MG63 (cell line): ENCODE data around the gene PSMA7. TPM values are rescaled to one million over a fixed set of nuclear protein-coding genes. Genes with fewer than 3 reads are reported as not detected.
"Not testable (repeated sequence)": the region's sequence is repeated elsewhere in the genome, so short reads cannot be mapped to it uniquely, and the experiment has no call there.

ENCODE experiments used
- DNase-seq: peaks from one replicate; pipeline ENCODE4 v3.0.0-alpha.2; 2020
- H3K27me3 ChIP-seq: fragments of 250-450 bp; sonication (Bioruptor Pico); 2 replicates; pipeline ENCODE4 v1.5.1; 2020; ENCODE audit warnings: mild to moderate bottlenecking, moderate library complexity
- H3K36me3 ChIP-seq: fragments of 250-450 bp; sonication (Bioruptor Pico); 2 replicates; pipeline ENCODE4 v1.5.1; 2020; ENCODE audit warnings: mild to moderate bottlenecking, moderate library complexity
- H3K4me3 ChIP-seq: fragments of 250-450 bp; sonication (Bioruptor Pico); 2 replicates; pipeline ENCODE4 v1.5.1; 2020; ENCODE audit warnings: mild to moderate bottlenecking, moderate library complexity
- H3K9me3 ChIP-seq: fragments of 250-450 bp; sonication (Bioruptor Pico); 2 replicates; pipeline ENCODE4 v1.5.1; 2020; ENCODE audit warnings: mild to moderate bottlenecking, moderate library complexity
- total RNA-seq: library from RNA; depleted of rRNA; stranded (reverse); fragments of >200 nt; shearing (Covaris generic); gene quantifications from 2 replicates; pipeline ENCODE4 v1.2.3, GENCODE V29; 2014; ENCODE audit warnings: low replicate concordance

PSMA7 gene
- total RNA-seq, 1 experiment from 2014 or later = 1,085 TPM

DNA sequence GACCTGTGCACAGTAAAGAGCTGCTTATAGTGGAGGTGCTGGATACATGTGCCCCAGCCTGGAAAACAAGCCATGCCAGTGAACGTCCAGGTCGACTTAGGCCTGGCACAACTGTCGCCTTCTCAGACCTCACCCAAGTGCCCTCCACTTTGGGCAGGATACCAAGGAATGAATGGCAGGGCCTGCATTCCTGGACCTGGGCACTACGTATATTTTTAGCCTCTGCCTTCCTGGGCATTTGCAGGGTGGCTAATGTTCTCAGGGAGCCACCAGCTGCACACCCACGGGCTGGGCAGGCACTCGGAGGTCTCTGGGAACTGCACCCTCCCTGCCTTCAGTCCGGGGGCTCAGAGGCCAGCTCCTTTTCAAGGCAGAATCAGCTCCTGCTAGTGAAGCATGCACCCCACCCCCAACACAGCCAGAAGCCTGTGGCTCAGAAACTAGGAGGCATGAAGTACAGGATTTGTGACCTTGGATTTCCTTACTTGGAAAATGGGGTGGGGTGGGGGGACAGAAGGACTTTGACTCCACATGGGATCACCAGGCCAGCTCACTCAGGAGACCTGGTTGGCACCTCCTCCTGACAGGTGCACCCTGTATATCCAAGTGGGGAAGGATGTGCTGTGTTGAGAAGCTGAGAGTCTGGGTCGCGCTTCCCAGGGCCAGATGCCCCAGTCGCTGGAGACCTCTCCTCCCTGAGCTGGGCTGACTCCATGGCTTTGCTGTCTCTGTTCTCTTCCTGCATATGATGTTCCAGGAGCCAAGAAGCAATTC lies 23.4 kb downstream of the PSMA7 start:
- Histone ChIP-seq H3K9me3 (no peaks in the 10 kb centered on the region), H3K4me3 (no peak overlapping the region), H3K27me3 (no peaks in the 10 kb centered on the region; the same call in 1 of the 2 replicates), H3K36me3 (peaks cover 9% of the 10 kb centered on the region)
- no peak for DNase-seq

DNA sequence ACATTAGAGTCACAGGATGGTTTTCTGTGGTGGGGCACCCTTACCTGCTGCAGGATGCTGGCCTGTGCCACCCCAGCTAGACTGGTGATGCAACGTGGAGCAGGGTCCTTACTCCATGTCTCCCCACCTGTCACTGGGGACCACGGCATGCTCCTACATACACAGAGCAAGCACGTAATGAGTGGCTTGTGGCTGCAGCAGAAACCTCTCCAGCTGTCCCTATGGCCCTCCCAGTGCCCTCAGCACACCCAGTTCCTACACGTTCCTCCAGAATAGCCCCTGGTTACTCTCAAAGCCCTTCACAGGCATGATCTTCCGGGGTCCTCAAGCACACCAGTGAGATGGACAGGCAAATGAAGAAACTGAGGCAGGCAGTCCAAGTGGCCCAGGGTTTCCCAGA lies 24.1 kb downstream of the PSMA7 start:
- DNase-seq = no peak
- H3K36me3 ChIP-seq = peaks cover 3% of the 10 kb centered on the region

DNA sequence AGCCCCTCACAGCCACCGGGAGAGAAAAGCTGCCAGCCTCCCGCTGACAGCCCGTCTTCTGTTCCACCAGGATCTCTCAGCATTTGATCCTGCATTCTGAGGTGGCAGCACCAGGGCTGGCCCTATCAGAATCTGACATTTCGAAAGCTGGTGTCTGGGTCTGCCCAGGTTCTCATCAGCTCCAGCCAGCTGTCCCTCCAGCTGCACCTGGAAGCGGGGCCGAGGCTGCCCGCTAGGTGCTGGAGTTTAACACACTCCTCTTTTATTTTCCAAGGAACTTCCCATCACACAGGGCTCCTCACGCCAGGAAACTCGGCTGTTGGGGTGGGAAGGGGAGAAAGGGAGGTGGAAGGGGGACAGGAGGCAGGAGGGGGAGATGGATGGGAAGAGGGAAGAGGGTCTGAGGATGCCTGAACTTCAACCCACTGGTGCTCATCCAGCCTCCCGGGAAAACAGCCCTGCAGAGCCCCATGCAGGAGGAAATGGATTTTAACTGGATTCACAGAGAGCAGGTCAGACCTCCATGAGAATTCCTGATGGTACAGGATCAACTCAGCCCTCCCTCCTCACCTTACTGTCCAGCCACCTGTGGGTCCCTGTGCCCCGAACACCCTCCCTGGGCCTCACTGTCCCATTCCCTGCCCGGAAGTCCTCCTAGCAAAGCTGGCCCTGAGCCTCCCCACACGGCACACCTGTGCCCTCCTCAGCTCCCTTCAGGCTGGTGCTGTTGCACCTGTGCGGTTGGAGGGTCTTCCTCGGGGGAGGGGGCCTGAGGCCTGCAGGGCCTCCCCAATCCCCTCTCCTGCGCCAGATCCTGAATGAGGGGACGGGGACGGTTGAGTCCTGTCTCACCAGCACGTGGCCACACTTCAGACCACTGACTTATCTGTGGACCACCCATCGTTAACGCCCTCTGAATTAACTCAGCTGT lies 24.8 kb downstream of the PSMA7 start:
- H3K27me3 ChIP-seq = no peaks in the 10 kb centered on the region; the same call in 1 of the 2 replicates
- no peak for DNase-seq
- no peaks in the 10 kb centered on the region for H3K36me3 ChIP-seq
- H3K9me3 ChIP-seq = no peaks in the 10 kb centered on the region; the same call in 1 of the 2 replicates
- H3K4me3 ChIP-seq = no peak overlapping the region

More for the DNA sequence above, 24.1 kb downstream of the PSMA7 start:
- H3K4me3 ChIP-seq = no peak overlapping the region
- no peaks in the 10 kb centered on the region for H3K9me3 ChIP-seq
- H3K27me3 ChIP-seq = no peaks in the 10 kb centered on the region; the same call in 1 of the 2 replicates

DNA sequence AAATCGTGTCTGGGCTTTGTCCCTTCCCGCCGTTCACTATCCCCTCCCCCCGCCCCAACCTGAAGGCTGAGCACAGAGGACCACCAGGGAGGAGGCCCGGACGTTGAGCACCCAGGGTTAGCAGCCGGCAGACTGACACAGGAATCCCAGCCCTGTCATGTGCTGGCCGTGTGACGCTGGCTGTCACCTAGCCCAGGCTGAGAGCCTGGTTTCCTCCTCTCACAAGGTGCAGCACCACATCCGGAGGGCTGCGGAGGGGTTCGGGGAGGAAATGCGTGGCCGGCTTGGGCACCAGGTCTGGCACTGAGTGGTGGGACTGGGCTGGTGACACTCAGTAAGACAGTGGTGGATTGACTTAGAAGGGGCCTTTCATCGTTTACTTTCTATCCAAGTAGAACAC lies 25.5 kb downstream of the PSMA7 start:
- H3K27me3 ChIP-seq = no peaks in the 10 kb centered on the region; the same call in 1 of the 2 replicates

DNA sequence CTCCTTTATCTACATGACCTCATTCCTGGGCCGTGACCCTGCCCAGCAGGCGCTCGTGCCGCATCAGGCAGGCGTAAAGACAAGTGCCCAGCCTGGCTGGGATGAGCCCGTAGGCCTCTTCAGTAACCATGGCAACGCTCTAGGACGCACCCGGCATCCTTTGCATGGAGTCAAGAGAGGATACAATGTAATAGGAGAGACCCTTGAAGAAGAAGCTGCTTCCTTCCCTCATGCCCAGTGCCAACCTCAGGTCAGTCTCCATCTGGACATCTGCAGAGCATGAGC lies 25.9 kb downstream of the PSMA7 start:
- DNase-seq = no peak
- Histone ChIP-seq H3K36me3 (no peaks in the 10 kb centered on the region), H3K27me3 (no peaks in the 10 kb centered on the region; the same call in 1 of the 2 replicates), H3K9me3 (peaks cover 11% of the 10 kb centered on the region), H3K4me3 (no peak overlapping the region)

More for the DNA sequence above, 25.5 kb downstream of the PSMA7 start:
- H3K9me3 ChIP-seq = peaks cover 7% of the 10 kb centered on the region
- H3K36me3 ChIP-seq = no peaks in the 10 kb centered on the region
- no peak for DNase-seq
- H3K4me3 ChIP-seq = no peak overlapping the region

DNA sequence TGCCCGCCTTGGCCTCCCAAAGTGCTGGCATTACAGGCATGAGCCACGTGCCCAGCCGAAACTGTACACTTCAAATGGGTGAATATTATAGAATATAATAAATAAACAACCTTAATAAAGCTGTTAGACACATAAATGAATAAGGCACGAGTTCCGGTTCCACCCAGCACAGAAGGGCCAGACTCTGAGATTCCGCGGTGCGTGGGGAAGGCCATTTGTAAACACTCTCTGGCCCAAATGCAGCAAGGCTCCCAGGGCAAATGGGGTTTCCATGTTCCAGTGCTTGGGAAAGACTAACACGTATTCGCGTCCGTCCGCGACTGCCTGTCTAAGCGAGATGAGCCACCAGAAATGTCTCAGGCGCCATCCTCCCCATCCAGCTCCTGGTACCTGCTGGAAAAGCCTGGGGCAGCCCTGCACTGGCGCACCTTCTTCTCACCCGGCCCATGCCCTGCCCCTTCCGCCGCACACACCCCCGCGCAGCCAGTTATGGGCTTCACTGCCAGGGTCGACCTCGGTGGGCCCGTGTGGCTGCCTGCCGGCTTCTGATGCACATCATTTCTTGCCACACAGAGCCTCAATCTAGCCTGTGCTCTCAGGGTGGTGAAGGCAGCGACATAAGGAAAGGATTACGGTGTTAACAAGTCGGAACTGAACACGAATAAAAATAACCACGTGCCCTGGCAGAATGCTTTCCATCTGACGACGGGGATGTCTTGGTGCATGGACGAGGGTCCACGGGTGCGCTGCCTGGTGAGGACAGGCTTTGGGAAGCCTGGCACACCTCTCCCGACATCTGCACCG lies 26.4 kb downstream of the PSMA7 start:
- no peak for DNase-seq
- H3K27me3 ChIP-seq = no peaks in the 10 kb centered on the region; the same call in 1 of the 2 replicates
- H3K36me3 ChIP-seq = no peaks in the 10 kb centered on the region
- H3K4me3 ChIP-seq = no peak overlapping the region
- H3K9me3 ChIP-seq = peaks cover 12% of the 10 kb centered on the region

- not testable (repeated sequence) for H3K27me3 ChIP-seq, H3K36me3 ChIP-seq, DNase-seq, H3K4me3 ChIP-seq
- H3K9me3 ChIP-seq = peaks cover 19% of the 10 kb centered on the region
These were observed 27.3 kb downstream of the PSMA7 start for GRCh38 chr20:62115800-62116407.

- DNase-seq = no peak
- no peaks in the 10 kb centered on the region; the same call in 1 of the 2 replicates for H3K27me3 ChIP-seq
- H3K36me3 ChIP-seq = no peaks in the 10 kb centered on the region
- H3K4me3 ChIP-seq = no peak overlapping the region
- peaks cover 26% of the 10 kb centered on the region for H3K9me3 ChIP-seq
These were observed 28.3 kb downstream of the PSMA7 start for GRCh38 chr20:62114894-62115293.

GRCh38 chr20:62112368-62112767 lies 30.8 kb downstream of the PSMA7 start:
- no peak for DNase-seq
- Histone ChIP-seq H3K4me3 (no peak overlapping the region), H3K36me3 (no peaks in the 10 kb centered on the region), H3K9me3 (peaks cover 32% of the 10 kb centered on the region), H3K27me3 (no peaks in the 10 kb centered on the region)

DNA sequence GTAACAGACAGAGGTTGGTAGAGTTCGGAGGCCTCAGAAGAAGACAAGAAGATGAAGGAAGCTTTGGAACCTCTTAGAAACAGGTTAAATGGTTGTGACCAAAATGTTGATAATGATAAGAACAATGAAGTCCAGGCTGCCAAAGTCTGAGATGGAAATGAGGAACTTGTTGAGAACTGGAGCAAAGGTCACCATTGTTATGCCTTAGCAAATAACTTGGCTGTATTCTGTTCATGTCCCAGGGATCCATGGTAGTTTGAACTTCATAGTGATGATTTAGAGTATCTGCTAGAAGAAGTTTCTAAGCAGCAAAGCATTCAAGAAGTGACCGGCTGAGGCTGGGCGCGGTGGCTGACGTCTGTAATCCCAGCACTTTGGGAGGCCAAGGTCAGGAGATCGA lies 32.0 kb downstream of the PSMA7 start:
- no peaks in the 10 kb centered on the region for H3K36me3 ChIP-seq
- H3K27me3 ChIP-seq = no peaks in the 10 kb centered on the region
- no peak overlapping the region for H3K4me3 ChIP-seq
- no peak for DNase-seq
- H3K9me3 ChIP-seq = peaks cover 38% of the 10 kb centered on the region

DNA sequence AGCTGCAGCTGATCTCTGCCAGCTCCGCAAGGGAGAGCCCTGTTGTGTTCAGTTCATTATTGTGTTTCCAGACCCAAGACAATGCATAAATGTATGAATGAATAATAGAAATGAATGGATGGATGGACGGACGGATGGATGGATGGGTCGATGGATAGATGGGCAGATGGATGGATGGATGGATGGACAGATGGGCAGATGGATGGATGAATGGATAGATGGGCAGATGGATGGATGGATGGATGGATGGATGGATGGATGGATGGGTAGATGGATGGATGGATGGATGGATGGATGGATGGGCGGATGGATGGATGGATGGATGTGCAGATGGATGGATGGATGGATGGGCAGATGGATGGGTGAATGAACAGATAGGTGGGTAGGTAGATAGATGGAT lies 37.6 kb downstream of the PSMA7 start:
- no peaks in the 10 kb centered on the region for H3K36me3 ChIP-seq
- H3K4me3 ChIP-seq = no peak overlapping the region
- H3K27me3 ChIP-seq = no peaks in the 10 kb centered on the region
- H3K9me3 ChIP-seq = peaks cover 21% of the 10 kb centered on the region
- no peak for DNase-seq

DNA sequence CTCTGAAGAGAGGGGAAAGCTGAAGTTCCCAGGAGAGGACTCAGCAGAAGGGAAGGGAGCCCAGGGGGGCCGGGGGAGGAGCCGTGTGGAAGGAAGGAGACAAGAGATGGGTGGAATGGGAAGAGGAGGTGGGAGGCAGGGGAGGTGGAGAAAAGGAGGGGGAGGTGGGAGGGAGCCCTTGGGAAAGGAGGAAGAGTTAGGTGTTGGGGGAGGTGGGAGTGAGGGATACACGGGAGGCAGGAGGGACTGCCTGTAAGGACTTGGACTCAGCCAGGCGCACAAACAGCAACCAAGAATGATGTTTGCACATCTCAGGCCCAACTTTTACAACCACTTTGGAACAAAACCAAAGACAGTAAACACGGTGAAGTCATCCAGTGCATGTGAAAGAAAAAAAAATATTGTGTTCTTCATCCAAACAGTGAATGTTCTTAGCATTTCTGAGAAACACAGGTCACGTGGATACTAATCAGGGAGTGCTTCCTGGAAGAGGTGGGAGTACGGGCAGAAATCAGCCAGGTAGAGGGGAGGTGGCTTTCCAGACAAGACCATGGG lies 38.3 kb downstream of the PSMA7 start:
- H3K27me3 ChIP-seq = no peaks in the 10 kb centered on the region
- no peaks in the 10 kb centered on the region for H3K36me3 ChIP-seq
- no peak for DNase-seq
- H3K9me3 ChIP-seq = peaks cover 16% of the 10 kb centered on the region
- H3K4me3 ChIP-seq = no peak overlapping the region

- DNase-seq = no peak
- no peaks in the 10 kb centered on the region for H3K36me3 ChIP-seq
- peaks cover 13% of the 10 kb centered on the region for H3K9me3 ChIP-seq
- H3K27me3 ChIP-seq = no peaks in the 10 kb centered on the region
- no peak overlapping the region for H3K4me3 ChIP-seq
These were observed 38.9 kb downstream of the PSMA7 start for GRCh38 chr20:62104234-62104789.

- DNase-seq = no peak
- no peaks in the 10 kb centered on the region for H3K36me3 ChIP-seq
- peaks cover 10% of the 10 kb centered on the region for H3K9me3 ChIP-seq
- no peak overlapping the region for H3K4me3 ChIP-seq
- no peaks in the 10 kb centered on the region for H3K27me3 ChIP-seq
These were observed 39.5 kb downstream of the PSMA7 start for GRCh38 chr20:62103508-62104233.

DNA sequence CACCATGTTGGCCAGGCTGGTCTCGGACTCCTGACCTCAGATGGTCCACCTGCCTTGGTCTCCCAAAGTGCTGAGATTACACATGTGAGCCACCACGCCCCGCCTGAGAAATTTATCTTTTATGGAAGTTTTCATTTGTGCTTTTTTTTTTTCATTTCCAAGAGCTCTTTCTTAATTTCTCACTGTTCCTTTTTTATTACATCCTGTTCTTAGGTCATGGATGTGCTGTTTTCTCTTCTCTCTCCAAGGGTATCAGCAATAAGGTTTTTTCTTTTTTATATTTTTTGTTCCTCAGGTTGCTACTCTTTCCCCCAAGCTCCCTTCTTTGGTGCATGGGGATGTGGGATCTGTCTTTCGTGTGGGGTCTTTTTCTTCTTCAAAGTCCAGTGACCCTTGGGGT lies 42.1 kb downstream of the PSMA7 start:
- no peak overlapping the region for H3K4me3 ChIP-seq
- no peak for DNase-seq
- peaks cover 3% of the 10 kb centered on the region; the same call in 1 of the 2 replicates for H3K9me3 ChIP-seq
- H3K27me3 ChIP-seq = no peaks in the 10 kb centered on the region
- H3K36me3 ChIP-seq = no peaks in the 10 kb centered on the region
